Measurements from ENCODE around the gene PSME3.

The PSME3 gene

DNA sequence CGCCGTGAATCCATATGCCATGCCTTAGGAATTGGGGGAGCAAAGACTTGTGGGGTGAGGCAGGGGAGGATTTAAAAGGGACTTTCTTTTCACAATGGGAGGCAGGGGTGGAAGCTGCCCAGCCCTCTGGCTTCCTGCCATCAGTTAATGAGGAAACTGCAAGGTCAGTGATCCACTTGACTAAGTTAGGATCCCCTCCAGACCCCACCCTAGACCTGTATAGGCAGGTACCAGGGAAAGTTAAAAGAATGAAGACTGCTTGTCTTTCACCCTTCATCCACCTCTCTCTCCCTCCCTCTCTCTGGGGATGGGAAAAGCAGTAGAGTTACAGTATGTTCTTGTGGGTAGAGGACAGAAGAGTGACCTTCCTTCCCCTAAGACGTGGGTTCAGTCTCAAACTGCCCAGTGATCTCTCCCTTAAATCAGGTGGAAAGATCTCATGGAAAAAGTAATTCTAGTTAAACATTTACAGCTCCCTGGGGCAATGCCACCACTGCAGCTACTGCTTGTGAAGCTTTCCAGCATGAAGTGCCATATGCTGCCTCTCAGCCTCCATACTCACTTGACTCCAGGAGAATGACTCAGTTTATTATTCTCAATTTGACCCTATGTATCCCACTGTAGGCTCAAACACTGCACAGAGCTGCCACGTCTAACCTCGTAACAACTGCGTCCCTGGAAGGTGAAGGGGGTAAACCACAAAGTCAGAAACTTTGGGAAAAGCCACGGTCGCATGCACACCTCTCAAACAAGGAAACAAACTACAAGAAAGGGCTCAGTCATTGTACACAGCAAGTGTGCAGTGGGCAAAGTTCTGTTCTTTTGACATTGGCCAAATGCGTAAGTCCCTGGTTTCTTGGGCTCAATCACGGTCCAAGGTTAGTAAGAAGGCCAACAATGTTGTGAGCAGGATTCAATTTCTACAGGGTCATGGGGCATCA, 35.9 kb upstream of the PSME3 start:
- H3K27ac ChIP-seq (ENCODE audit: low read depth, low read length, severe bottlenecking) = no peak overlapping the region
- 89 to 98% methylated on average over 7 to 8 of the region's 10 CpGs for WGBS, 2 experiments (ENCODE audit: insufficient coverage in 2 of 2)
- peak overlapping the region; percentile 84 for H3K4me3 ChIP-seq (ENCODE audit: extremely low read depth, insufficient read depth, low read length, poor library complexity, severe bottlenecking)

DNA sequence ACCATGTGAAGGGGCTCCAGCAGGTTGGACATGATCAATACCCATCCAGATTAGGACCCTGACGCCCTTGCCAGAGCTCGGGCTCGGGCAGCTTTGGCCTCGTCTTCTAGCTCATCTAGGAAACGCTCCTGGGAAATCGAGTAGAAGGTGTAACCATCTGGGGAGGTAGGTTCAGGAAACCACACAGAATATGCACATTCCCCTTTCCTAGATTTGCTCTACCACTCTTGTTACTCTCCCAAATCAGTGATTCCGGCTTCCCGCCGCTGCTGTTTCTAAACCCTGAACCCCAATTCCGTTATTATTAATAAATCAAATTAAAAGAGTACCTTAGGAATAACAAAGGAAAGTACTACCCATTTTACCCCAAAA, 35.2 kb upstream of the PSME3 start:
- peak overlapping the region; percentile 84 for H3K4me3 ChIP-seq (ENCODE audit: extremely low read depth, insufficient read depth, low read length, poor library complexity, severe bottlenecking)
- H3K27ac ChIP-seq (ENCODE audit: low read depth, low read length, severe bottlenecking) = no peak overlapping the region
- WGBS, 2 experiments (ENCODE audit: insufficient coverage in 2 of 2) = 66 to 80% methylated on average over 4 of the region's 10 CpGs
- H3K4me1 ChIP-seq (ENCODE audit: control insufficient read depth, insufficient read depth, low read length, poor library complexity, severe bottlenecking) = peaks cover 5% of the 10 kb centered on the region
- H3K9me3 ChIP-seq (ENCODE audit: control insufficient read depth, low read length) = no peaks in the 10 kb centered on the region
- peaks cover 28% of the 10 kb centered on the region for H3K36me3 ChIP-seq (ENCODE audit: control insufficient read depth, insufficient read depth, low read length)

More for the DNA sequence above, 35.9 kb upstream of the PSME3 start:
- peaks cover 28% of the 10 kb centered on the region for H3K36me3 ChIP-seq (ENCODE audit: control insufficient read depth, insufficient read depth, low read length)
- peaks cover 5% of the 10 kb centered on the region for H3K4me1 ChIP-seq (ENCODE audit: control insufficient read depth, insufficient read depth, low read length, poor library complexity, severe bottlenecking)
- no peaks in the 10 kb centered on the region for H3K9me3 ChIP-seq (ENCODE audit: control insufficient read depth, low read length)

DNA sequence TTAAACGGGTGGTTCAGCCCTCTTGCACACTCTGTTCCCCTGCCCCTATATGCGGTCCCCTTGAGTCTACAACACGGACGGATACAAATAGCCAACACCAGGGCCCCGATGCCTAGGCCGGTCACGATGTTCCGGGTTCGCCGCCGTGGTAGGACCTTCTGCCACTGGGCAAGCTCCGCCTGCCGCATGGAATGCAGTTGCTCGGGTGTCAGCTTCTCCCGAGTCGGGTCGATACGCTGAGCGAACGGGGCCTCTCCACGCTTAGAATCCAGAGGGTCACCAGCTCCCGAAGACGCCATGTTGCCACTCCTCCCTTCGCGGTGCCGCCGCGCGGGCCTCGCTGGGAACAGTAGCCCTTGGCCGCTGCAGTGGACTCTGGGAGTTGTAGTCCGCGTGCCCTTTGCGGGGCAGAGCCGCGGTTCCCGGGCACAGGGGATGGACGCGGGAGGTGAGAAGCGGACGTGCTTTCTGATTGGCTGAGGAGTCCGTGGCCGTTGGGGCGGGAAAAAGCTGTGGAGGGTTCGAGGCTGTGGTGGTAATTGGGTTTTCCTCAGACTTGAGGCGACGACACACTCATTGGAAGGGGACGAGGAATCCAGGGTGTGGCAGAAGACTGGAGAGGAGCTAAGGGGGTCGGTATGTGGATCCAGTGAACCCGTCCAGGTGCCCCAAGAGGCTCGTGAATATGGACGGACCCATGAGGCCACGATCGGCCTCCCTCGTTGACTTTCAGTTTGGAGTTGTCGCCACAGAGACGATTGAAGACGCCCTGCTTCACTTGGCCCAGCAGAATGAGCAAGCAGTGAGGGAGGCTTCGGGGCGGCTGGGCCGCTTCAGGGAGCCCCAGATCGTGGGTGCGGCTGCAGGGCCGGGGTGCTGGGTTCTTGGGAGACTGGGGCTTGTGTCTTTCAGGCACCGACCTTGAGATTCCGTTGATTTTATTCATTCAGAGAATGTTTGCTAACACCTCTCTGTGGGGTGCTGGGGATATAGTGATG, 34.5 kb upstream of the PSME3 start, which contains the start of the genes CNTD1 and COA3:
TSS of gene CNTD1 (plus strand) at position 479 of the 998 bp plus-strand sequence. CDS start at position 686, 207 bp downstream.
TSS of gene COA3 (minus strand) at position 322 of the 998 bp plus-strand sequence. CDS start at position 299, 23 bp downstream.
- Histone ChIP-seq H3K36me3 (ENCODE audit: control insufficient read depth, insufficient read depth, low read length) (peaks cover 28% of the 10 kb centered on the region), H3K4me3 (ENCODE audit: extremely low read depth, insufficient read depth, low read length, poor library complexity, severe bottlenecking) (peak within 1 kb of the TSS; percentile 84), H3K9me3 (ENCODE audit: control insufficient read depth, low read length) (no peaks in the 10 kb centered on the region), H3K4me1 (ENCODE audit: control insufficient read depth, insufficient read depth, low read length, poor library complexity, severe bottlenecking) (peaks cover 5% of the 10 kb centered on the region), H3K27ac (ENCODE audit: low read depth, low read length, severe bottlenecking) (no peak within 1 kb of the TSS)
- WGBS, 2 experiments (ENCODE audit: insufficient coverage in 2 of 2) = 29 to 32% methylated on average over 56 to 65 of the region's 66 CpGs

DNA sequence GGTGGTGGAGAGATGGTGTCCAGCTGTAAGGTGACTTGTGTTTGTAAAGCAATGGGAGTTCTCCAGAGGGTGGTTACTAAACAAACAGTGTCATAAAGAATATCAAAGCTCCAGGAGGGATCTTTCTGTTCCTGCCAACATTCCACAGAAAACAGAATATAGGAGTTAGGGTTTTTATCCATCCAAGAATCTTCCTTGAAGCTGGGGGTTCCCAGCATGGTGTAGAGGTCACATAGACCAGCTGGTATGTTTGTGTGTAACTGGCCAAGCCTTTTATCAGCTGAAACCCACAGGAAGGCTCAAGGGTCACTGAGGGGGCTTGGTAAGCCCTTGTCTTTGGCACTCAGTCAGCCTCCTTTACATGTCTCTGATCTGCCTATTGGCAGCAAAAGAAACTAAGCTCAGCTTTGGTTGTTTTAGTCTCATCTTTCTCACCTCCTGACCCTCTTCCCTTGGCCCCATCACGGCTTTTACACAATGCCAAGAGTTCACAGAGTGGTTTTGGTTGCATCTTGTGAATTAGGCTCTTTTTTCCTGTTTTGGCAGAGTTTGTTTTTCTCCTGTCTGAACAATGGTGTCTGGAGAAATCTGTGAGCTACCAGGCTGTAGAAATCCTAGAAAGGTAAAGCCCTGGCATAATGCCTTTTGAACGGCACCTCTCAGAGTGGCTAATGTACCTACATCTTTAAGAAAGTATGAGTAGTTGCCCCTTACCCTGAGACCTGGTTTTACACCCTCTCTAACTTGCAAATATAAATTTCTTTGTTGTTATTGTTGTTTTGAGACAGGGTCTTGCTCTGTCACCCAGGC, 29.9 kb upstream of the PSME3 start:
- Histone ChIP-seq H3K9me3 (ENCODE audit: control insufficient read depth, low read length) (no peaks in the 10 kb centered on the region), H3K4me1 (ENCODE audit: control insufficient read depth, insufficient read depth, low read length, poor library complexity, severe bottlenecking) (no peaks in the 10 kb centered on the region), H3K4me3 (ENCODE audit: extremely low read depth, insufficient read depth, low read length, poor library complexity, severe bottlenecking) (no peak overlapping the region), H3K27ac (ENCODE audit: low read depth, low read length, severe bottlenecking) (no peak overlapping the region), H3K36me3 (ENCODE audit: control insufficient read depth, insufficient read depth, low read length) (no peaks in the 10 kb centered on the region)
- no CpG with 5 or more reads among the region's 2 CpGs for WGBS, 2 experiments (ENCODE audit: insufficient coverage in 2 of 2)

DNA sequence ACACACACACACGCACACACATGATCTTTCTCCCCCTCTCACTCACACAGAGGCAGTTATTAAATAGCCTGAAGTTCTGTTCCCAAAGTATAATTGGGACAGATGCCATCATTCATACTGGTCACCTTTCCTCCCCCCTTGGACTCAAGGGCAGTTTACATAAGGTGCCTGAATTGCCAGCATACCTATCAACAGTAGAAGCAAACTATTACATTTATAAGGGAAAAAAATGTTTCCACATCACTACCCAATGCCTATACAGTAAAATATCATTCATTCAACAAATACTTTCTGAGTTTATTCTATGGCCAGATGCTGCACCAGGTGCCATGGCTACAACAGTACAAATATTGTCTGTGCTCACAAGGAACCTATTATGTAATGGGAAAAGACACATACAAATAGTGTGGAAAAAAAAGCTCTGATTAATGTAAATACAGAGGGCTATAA, 28.3 kb upstream of the PSME3 start:
- Histone ChIP-seq H3K4me3 (ENCODE audit: extremely low read depth, insufficient read depth, low read length, poor library complexity, severe bottlenecking) (no peak overlapping the region), H3K27ac (ENCODE audit: low read depth, low read length, severe bottlenecking) (no peak overlapping the region), H3K36me3 (ENCODE audit: control insufficient read depth, insufficient read depth, low read length) (peaks cover 7% of the 10 kb centered on the region), H3K9me3 (ENCODE audit: control insufficient read depth, low read length) (no peaks in the 10 kb centered on the region), H3K4me1 (ENCODE audit: control insufficient read depth, insufficient read depth, low read length, poor library complexity, severe bottlenecking) (no peaks in the 10 kb centered on the region)
- WGBS, 2 experiments (ENCODE audit: insufficient coverage in 2 of 2) = 100% methylated on average over 1 of the region's 1 CpG; no CpG with 5 or more reads in 1 of the 2 experiments

DNA sequence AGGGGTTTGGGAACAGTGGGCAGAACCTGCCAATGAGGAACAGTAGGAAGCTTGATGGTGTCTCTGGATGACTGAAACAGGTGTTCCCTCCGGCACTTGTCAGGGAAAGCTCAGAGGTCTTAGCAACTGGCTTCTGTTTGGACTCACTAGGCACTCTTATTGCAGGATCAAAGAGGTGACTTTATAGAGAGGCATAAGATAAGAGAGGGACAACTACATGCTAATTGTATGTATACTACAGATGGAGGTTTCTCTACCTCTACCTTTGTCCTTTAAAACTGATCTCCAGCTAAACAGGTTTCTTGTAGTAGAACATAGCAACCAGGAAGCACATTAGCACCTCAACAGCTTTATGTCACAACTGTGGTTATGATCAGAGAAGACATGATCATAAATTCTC, 26.9 kb upstream of the PSME3 start:
- no peak overlapping the region for H3K27ac ChIP-seq (ENCODE audit: low read depth, low read length, severe bottlenecking)
- H3K4me3 ChIP-seq (ENCODE audit: extremely low read depth, insufficient read depth, low read length, poor library complexity, severe bottlenecking) = no peak overlapping the region
- no peaks in the 10 kb centered on the region for H3K4me1 ChIP-seq (ENCODE audit: control insufficient read depth, insufficient read depth, low read length, poor library complexity, severe bottlenecking)
- H3K9me3 ChIP-seq (ENCODE audit: control insufficient read depth, low read length) = no peaks in the 10 kb centered on the region
- H3K36me3 ChIP-seq (ENCODE audit: control insufficient read depth, insufficient read depth, low read length) = peaks cover 15% of the 10 kb centered on the region
- 100% methylated on average over 1 of the region's 1 CpG for WGBS, 2 experiments (ENCODE audit: insufficient coverage in 2 of 2)

DNA sequence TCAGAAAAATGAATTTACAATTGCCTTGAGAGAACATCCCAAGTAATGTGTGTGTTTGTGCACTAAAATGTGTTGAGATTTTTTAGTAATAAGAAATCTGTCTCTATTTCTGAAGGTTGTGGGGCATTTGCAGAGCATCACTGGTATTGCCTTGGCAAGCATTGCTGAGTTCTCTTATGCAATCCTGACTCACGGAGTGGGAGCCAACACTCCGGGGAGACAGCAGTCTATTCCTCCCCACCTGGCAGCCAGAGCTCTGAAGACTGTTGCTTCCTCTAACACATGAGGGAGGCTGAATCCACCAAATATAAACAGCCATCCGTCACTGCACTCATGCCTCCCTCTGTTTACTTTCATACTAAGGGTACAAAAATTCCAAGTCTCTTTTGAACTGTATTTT, 23.9 kb upstream of the PSME3 start:
- Histone ChIP-seq H3K4me3 (ENCODE audit: extremely low read depth, insufficient read depth, low read length, poor library complexity, severe bottlenecking) (no peak overlapping the region), H3K9me3 (ENCODE audit: control insufficient read depth, low read length) (no peaks in the 10 kb centered on the region), H3K27ac (ENCODE audit: low read depth, low read length, severe bottlenecking) (no peak overlapping the region), H3K36me3 (ENCODE audit: control insufficient read depth, insufficient read depth, low read length) (peaks cover 33% of the 10 kb centered on the region), H3K4me1 (ENCODE audit: control insufficient read depth, insufficient read depth, low read length, poor library complexity, severe bottlenecking) (no peaks in the 10 kb centered on the region)
- 83 to 100% methylated on average over 2 of the region's 3 CpGs for WGBS, 2 experiments (ENCODE audit: insufficient coverage in 2 of 2)

DNA sequence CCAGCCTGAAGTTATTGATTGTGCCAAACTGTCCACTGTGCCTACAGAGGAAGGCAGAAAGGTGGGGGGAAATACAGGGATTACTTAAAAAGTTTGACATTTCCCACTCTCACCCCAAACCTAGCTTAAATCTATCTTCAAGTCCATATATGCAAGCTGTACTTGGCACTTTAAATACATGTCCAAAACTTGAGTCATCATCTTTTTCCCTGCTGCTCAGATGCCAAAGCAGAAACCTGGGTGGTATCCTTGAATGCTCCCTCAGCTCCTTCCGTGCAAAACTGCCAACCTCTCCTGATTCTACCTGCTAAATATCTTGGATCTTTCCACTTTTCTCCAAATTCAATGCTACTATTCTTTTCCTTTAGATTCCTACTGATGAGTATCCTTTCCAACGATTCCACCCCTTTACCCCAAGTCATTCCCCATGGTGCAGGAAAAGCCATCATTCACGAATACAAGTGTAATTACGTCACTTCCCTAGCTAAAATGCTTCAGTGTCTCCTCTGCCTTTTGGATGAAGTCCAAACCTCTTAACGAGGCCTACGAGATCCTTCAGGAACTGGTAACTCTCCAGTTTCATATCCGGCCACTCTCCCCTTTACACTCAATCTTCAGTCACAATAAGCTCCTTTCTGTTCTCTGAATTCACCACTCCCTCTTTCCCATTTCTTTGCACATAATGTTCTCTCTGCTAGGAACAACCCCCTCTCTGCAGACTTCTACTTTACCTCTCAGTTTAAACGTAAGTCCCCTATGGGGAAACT, 18.4 kb upstream of the PSME3 start:
- Histone ChIP-seq H3K27ac (ENCODE audit: low read depth, low read length, severe bottlenecking) (no peak overlapping the region), H3K36me3 (ENCODE audit: control insufficient read depth, insufficient read depth, low read length) (peaks cover 81% of the 10 kb centered on the region), H3K4me1 (ENCODE audit: control insufficient read depth, insufficient read depth, low read length, poor library complexity, severe bottlenecking) (peaks cover 3% of the 10 kb centered on the region), H3K4me3 (ENCODE audit: extremely low read depth, insufficient read depth, low read length, poor library complexity, severe bottlenecking) (no peak overlapping the region), H3K9me3 (ENCODE audit: control insufficient read depth, low read length) (no peaks in the 10 kb centered on the region)
- WGBS, 2 experiments (ENCODE audit: insufficient coverage in 2 of 2) = 94 to 97% methylated on average over 8 of the region's 8 CpGs

DNA sequence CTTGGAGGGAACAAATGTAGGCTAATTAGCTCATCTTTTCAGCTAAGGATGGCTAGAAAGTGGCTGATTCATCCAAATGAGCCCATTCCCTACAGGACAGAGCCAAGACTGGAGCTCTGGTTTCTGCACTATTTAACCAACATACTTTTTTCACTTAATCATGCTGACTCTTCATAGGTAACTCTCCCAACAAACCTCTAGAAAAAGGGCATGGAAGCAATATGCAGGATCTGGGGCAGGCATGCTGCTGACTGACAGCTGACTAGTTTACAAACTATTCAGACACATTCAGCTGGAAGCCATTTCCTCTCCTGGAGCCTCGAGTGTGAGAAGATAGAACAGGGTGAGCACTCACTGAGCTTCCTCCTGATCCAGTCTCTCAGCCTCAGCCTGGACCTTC, 15.3 kb upstream of the PSME3 start:
- Histone ChIP-seq H3K27ac (ENCODE audit: low read depth, low read length, severe bottlenecking) (no peak overlapping the region), H3K4me1 (ENCODE audit: control insufficient read depth, insufficient read depth, low read length, poor library complexity, severe bottlenecking) (peaks cover 7% of the 10 kb centered on the region), H3K9me3 (ENCODE audit: control insufficient read depth, low read length) (no peaks in the 10 kb centered on the region), H3K4me3 (ENCODE audit: extremely low read depth, insufficient read depth, low read length, poor library complexity, severe bottlenecking) (no peak overlapping the region), H3K36me3 (ENCODE audit: control insufficient read depth, insufficient read depth, low read length) (peaks cover 94% of the 10 kb centered on the region)
- WGBS, 2 experiments (ENCODE audit: insufficient coverage in 2 of 2) = 88% methylated on average over 1 of the region's 1 CpG

All from mesodermal cell (in vitro differentiated cells).